Stimulated activated CD4-positive, alpha-beta T cell treated with anti-CD3 and anti-CD28 coated beads, Interleukin-4, amount 100 ng/mL, for 24 hours (primary cell): Measurements from ENCODE around the gene COQ4.

Source experiments
- DNase-seq: peaks from one replicate; pipeline ENCODE4 v3.0.0-alpha.2; 2020

COQ4 gene

DNA sequence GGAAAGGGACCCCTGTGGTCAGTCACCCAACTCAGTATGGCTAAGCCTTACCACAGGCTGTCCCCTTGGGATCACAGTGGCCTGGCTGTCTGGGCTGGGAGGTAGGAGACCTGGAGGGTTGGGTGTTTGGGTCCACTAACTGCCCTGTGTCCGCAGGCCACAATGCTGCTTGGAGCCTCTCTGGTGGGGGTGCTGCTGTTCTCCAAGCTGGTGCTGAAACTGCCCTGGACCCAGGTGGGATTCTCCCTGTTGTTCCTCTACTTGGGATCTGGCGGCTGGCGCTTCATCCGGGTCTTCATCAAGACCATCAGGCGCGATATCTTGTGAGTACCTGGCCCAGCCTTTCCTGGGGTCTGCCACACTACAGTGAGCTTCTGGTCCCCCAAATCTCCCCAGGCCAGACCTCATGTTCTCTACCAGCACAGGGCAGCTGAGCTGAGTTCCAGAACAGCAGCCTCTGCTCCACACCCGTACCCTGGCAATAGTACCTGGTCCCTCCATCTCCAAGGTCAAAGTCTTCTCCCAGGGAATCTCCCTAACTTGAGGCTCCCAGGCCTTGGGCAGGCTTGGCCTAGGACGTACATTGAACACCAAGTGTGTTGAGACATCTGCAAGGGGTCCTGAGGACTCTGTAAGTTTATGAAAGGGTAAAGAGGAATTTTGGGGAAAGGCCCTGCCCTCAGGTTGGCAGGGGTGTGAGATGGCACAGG is 20.5 kb downstream of the COQ4 start:
- no peak for DNase-seq

DNA sequence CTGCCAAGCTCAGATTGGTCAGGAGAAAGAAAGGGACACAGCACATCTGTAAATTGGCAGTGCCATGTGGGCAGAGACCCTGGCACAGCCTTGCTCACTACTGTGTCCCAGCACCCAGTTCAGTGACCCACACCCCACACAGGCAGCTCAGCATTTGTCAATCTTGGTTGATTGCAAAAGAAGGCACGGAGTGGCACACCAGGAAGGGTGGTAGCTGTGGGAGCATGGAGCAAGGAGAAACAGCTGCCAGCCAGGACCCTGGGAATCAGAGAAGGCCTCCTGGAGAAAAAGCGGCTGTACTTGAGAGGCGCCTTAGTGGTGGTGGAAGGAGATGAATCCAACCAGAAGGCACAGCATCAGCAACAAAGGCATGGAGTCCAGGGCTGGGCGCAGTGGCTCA is 21.2 kb downstream of the COQ4 start:
- no peak for DNase-seq

DNA sequence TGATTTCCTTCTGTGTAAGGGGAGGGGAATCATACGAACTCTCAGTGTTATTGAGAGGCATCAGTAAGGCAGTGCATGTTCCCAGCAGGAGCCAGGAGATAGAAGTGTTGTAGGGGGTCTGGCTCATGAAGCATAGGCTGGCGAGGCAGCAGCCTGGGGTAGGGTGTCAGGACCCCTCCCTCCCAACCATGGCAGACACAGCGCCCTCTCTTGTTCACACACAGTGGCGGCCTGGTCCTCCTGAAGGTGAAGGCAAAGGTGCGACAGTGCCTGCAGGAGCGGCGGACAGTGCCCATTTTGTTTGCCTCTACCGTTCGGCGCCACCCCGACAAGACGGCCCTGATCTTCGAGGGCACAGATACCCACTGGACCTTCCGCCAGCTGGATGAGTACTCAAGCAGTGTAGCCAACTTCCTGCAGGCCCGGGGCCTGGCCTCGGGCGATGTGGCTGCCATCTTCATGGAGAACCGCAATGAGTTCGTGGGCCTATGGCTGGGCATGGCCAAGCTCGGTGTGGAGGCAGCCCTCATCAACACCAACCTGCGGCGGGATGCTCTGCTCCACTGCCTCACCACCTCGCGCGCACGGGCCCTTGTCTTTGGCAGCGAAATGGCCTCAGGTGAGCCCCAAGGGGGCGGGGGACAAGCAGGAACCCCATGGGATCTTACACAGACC is 22.4 kb downstream of the COQ4 start:
- no peak for DNase-seq

DNA sequence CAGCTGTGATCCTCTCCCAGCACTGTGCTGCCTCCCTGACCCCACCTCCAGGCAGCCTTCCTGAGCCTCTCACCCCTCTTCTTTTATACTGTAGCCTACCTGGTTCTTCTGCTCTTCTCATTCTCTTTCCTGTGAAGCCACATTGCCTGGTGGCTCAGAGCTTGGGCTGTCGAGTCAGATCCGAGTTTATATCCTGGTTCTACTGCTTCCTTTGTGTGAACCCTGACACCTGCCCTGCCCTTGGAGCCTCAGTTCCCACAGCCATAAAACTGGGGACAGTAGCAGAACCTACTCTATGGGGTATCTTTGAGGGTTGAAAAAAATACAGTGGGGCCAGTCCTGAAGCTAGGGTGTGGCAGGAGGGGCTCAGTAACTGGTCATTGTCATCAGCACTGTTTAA is 26.5 kb downstream of the COQ4 start:
- DNase-seq = no peak

DNA sequence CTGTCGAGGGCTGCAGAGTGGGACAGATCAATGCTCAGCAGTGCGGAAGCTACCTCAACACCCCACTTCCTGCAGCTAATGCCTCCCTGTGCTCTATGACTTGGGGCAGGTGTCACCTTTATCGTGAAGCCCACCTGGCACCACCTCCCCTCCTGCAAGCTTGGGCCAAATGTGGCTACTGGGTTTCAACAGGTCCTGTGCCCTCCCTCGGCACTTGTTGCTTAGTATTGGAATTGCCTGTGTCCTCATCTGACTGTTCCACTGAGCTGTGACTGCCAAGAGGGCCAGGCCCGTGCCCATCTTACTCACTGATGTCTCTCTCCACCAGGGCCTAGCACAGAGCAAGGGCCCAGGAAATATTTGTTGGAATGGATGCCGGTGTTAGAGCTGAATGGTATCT is 27.1 kb downstream of the COQ4 start:
- DNase-seq = no peak

DNA sequence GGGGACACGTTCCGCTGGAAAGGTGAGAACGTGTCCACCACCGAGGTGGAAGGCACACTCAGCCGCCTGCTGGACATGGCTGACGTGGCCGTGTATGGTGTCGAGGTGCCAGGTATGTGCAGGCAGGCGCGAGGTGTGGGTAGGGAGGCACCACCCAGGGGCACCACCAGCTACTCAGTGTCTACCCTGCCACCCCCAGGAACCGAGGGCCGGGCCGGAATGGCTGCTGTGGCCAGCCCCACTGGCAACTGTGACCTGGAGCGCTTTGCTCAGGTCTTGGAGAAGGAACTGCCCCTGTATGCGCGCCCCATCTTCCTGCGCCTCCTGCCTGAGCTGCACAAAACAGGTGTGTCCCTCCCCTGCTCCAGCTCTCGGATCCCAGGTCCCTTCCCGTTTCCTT is 32.8 kb downstream of the COQ4 start:
- no peak for DNase-seq

DNA sequence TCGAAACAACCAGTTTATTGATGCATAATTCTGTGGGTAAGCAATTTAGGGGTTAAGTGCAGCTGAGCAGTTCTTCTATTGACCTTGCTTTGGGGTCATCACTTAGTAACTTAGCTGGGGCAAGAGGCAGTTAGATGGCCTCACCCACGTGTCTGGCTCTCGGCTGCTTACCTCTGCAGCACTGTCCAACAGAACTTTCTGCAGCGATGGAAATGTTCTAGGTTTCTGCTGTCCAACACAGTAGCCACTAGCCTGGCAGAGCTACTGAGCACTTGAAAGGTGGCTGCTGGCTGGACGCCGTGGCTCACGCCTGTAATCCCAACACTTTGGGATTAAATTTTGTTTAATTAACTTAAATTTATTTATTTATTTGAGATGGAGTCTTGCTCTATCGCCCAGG is 35.5 kb downstream of the COQ4 start:
- DNase-seq = no peak

DNA sequence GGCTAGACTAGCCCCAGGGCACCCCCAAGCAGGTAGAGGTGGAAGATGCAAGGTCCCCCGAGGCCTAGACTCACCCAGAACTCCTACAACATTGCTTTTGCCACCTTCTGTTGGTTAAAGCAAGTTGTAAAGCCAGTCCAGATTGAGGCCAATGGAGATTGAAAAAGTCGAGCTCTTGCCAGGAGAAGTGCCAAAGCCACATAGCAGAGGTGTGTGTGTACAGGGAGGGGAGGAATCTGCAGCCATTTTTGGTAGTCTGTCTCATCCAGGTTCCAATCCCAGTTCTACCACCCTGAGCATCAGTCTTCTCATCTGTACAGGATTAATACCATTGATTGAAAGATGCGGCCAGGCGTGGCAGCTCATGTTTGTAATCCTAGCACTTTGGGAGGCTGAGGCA is 36.2 kb downstream of the COQ4 start:
- DNase-seq = no peak

DNA sequence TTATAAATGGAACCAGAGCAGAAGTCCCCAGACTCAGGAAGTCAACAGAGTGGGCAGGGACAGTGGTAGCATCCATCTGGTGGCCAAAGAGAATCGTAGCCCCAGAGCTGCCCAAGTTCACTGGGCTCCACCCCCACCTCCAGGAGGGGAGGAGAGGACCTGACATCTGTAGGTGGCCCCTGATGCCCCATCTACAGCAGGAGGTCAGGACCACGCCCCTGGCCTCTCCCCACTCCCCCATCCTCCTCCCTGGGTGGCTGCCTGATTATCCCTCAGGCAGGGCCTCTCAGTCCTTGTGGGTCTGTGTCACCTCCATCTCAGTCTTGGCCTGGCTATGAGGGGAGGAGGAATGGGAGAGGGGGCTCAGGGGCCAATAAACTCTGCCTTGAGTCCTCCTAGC is 38.2 kb downstream of the COQ4 start:
- no peak for DNase-seq

DNA sequence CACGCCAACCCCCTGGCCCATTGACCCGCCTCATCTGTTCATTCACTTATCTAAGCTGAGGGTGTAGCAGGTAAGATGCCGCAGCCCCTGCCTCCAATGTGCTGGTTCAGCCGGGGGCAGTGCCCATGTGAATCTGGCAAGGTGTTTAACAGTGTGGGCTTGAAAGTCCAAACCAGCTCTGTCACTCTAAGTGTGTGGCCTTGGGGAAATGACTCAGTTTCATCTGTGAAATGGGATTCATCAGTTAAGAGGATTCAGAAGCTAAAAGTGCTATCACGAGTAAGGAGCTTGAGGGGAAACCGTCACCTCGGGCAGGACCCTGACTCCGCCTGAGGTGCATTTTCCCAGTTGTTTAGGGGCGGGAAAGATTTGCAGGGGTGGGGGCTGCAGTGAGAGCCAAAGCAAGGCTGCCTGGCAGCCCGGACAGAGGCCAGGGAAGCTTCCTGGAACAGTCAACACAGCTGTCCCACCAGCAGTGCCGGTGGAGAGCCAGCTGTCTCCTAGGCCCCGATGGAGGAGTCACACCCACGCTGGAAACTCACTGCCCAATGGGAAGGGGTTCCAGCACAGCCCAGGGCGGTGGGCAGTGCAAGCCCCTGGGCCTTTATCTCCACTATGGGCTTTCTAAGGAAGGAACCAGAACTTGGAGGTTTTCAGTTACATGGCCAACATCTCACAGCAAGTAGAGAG is 38.8 kb downstream of the COQ4 start:
- no peak for DNase-seq

DNA sequence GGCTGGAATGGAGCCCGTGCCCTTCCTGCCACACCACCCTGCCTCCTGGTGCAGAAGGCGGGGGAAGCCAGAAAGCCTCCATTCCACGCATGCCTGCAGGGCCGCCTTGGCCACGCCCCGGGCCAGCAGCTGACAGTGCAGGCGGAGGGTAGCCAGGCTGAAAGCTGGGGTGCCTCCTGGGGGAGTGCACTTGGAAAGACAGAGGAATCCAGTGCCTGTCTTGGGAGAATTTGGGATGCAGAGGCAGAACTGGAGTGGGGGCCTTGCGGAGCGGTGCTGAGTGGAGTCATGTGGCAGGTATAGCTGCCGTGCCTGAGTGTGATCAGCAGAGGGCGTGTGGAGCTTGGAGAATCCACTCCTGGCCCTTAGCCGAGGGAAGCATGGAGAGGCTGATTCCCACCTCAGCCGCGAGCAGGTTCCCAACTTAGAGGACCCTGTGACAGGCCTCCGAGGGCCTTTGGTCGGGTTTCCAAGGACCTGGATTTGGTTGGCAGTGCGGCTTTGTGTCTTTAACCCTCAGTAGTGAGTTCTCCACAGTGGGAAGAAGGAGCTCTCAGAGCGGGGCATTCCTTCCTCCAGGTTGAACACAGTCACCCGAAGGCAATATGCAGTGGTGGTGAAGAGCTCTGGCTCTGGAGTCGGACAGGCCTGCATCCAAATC is 39.5 kb downstream of the COQ4 start:
- DNase-seq = peak; percentile 70

DNA sequence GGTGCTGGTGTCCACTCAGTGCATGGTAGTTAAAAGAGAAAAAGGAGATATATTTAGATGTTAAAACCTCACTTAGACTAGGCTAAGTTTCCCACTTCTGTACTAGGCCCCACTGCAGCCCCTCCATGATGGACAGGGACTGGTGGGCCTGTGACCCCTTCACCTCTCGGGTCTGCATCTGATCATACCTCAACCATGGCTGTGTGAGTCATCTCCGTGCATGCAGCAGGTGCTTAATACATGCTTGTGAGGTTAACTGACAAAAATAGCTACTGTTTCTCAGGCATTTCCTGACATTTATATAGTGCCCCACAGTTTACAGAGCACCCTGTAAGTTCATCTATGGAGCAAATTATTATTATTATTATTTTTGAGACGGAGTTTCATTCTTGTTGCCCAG is 40.1 kb downstream of the COQ4 start:
- DNase-seq = no peak

DNA sequence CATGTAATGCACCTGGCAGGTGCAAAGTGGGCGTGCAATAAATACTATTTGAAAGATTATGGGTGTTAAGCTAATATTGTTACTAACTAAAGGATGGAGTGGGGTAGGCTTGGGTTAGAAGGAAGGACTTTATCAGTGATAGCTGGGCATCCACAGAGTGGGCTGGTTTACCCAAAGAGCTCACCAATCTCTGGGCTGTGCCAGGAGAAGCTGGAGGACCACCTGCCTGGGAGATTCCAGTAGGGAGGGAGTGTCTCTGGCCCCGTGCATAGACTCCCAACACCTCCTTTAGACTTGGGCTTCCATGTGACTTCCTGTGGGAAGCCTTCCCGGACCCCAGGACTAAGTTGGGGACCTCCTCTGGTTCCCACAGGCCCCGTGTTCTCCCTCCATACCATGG is 42.9 kb downstream of the COQ4 start:
- no peak for DNase-seq

DNA sequence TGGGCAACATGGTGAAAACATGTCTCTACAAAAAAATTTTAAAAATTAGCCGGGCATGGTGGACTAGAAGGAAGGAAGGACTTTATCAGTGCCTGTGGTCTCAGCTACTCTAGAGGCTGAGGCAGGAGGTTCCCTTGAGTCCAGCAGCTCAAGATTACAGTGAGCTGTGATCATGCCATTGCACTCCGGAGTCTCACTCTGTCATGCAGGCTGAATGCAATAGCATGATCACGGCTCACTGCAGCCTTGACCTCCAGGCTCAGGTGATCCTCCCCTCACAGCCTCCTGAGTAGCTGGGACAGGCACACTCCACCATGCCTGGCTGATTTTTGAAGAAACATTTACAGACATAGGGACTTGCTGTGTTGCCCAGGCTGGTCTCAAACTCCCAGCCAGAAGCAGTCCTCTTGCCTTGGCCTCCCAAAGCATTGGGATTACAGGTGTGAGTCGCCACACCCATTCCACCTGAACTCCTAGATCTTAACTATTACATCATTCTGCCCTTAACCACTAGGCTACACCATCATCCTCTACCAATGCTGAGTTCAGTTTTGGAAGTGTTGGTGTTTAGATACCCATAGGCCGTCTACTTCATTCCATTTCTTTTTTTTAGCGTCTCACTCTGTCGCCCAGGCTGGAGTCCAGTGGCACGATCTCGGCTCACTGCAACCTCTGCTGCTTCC is 46.5 kb downstream of the COQ4 start:
- DNase-seq = no peak

DNA sequence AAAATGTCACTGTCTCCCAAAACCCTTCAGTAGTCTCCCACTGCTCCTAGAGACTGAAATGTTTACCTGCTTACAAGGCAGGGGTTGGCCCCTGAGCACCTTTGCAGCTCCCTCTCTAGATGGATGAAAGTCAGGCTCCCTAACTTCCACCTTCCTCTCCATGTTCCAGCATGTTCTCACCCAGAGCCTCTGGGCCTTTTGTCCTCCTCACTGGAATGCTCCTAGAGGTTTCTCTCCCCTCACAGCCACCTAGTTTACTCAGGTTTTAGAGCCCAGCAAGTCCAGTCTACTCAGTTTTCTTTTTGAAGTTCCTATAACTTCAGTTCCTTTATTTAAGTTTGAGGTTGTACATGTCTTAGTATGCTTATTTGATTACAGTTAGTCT is 47.7 kb downstream of the COQ4 start:
- no peak for DNase-seq

DNA sequence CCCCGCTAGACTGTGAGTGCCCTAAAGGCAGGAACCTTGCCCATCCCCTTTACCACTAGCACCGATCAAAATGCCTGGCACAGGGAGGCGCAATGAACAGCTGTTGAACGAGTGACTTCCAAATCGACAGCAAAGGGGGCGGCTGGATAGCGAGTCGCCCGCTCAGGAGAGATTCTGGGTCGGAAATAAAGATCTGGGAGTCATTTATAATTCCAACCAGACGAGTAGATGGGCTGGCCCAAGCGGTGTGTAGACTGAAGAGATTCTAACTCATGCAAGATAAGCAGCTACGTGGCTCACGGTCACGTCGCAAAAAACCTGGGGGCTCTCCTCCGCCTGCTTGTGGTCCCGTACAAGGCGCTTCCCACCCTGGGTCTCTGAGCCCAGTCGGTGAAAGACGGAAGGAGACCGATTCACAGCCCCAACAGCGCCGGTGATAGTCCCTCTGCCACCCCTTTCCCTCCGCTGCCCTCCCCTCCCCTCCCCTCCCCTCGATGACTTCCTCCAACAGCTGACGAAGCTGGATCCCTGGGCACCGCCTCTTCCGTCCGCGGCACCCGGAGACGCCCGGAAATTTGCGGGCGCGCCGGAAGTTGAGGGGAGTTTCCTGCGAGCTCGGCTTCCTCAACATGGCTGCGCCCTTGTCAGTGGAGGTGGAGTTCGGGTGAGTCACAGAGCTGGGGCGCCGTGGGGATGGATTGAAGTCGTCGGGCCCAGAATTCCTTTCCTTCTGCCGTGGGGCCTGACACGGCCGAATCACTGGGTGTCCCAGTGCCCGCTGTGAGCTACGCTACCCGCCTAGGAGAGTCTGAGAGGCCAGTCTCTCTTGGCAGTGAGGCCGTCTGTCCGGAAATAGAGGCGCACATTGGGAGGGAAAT is 48.4 kb downstream of the COQ4 start, which contains the start of gene URM1:
Gene URM1, plus strand, starts transcription at position 623 of the 878 bp plus-strand sequence. Its CDS starts 7 bp downstream, at position 630.
- DNase-seq = peak; percentile 96

DNA sequence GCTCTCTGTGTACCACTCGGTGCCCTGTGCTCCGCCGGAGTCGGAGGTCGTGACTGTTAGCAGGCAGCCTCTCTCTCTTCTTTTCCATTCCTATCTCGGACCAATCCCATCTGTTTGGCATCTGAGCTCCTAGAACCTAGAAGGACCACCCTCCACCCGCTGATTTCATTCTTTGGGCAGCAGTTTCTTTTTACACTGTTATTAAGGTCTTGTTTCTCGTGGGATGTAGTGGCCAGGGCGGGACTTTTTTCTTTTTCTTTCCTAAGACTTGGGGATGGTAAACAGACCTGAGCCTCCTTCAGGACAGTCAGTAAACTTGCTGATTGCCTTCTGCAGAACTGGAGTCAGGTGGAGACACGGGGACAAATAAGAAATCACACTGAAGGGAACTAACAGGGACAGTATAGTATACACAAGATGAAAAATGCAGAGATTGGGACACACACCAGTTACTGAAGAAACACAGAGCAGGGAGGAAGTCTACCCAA is 49.0 kb downstream of the COQ4 start:
- no peak for DNase-seq

DNA sequence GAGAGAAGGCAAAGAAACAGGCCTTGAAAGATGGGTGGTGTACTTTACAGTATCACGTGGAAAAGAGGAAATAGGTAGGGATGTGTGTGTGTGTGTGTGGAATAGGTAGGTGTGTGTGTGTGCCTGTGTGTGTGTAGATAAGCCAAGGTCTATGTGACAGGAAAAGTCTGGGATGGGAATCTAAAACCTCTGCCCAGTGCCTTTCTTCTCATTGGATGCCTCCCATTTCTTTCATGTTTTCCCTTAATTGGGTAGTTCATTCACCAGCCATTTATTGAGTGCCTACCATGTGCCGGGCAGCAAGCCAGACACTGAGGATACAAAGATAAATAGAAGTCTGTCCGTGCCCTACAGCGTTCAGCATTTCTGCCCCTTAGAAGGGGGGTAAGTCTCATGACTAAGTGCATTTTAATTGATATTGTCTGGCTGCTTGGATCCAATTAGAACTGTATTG is 49.6 kb downstream of the COQ4 start:
- DNase-seq = no peak

DNA sequence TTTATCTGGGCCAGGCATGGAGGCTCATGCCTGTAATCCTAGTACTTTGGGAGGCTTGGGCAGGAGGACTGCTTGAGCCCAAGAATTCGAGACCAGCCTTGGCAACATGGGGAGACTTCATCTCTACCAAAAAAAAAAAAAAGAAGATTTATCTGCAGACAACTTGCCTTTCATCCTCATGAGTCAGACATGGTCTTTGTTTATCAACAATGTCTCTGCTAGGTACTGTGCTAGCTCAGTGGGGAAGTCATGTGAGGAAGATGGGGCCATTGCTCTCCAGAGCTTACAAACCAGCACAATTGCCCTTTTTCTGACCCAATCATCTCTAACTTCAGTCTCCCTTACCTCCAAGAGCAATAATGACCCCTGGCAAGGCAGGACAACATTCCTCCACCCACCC is 50.1 kb downstream of the COQ4 start:
- no peak for DNase-seq

DNA sequence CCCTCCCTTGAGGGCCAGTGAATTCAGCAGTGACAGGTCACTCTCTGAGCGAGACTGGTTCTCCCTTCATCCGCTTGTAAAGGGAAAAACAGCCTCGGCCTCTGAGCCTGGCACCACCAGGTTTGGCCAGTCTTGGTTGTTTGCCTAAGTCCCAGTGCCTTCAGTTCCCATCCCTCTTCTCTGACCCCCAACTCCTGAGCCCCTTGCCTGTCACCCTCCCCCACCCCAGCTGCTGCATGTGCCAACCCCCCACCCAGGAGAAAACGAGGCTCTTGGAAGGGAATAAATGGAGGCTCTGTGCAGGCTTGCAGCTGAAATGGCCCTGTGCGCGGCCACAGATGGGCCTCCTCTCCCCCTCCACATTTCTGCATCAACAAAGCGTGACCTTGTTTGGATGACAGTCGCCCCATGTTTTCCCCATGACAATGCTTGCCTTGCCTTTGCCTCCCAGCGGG is 51.6 kb downstream of the COQ4 start:
- no peak for DNase-seq

DNA sequence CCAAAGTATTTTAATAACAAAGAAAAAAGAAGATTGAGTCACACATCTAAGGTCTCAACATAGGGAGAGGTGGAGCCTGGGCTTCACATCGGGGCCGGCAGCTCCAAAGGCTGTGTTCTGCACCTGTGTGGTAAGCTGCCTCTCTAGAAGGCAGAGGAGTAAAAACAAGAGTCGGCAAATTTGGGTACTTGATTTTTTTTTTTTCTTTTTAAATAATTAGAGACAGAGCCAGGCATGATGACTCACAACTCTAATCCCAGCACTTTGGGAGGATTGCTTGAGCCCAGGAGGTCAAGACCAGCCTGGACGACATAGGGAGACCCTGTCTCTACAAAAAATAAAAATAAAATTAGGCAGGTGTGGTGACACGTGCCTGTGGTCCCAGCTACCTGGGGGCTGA is 53.2 kb downstream of the COQ4 start:
- no peak for DNase-seq

DNA sequence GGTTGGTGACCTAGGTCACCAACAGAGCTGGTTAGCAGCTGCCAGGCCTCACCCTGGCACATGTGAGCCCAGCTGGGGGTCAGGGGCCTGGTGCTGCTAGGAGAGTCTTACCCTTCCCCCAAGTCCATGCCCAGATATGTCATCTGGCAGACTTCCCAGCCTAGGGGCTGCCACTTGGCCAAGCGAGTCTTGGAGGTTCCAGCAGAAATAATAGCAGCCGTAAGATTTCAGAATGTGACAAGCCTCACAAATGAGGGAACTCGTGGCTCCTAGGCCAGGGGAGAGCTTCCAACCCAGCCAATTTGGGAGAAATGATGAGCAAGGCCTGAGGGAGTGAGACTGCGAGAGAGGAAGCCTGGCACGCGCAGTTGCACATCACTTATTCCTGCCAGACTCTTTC is 59.6 kb downstream of the COQ4 start:
- DNase-seq = no peak
